ENCODE results near the gene RBM18.

RBM18 gene

GRCh38 chr9:122201641-122202040 lies 63.0 kb downstream of the RBM18 start:
- DNase-seq, result no peak

GRCh38 chr9:122200960-122201595 lies 63.6 kb downstream of the RBM18 start:
- DNase-seq, result no peak

GRCh38 chr9:122197882-122198281 lies 66.8 kb downstream of the RBM18 start:
- DNase-seq, result no peak

GRCh38 chr9:122197426-122197825 lies 67.2 kb downstream of the RBM18 start:
- DNase-seq, result no peak

GRCh38 chr9:122195875-122196274 lies 68.8 kb downstream of the RBM18 start:
- no peak for DNase-seq

GRCh38 chr9:122193651-122194050 lies 71.0 kb downstream of the RBM18 start:
- DNase-seq, result no peak

GRCh38 chr9:122192914-122193525 lies 71.6 kb downstream of the RBM18 start:
- DNase-seq, result no peak

- DNase-seq, result no peak
Measured at GRCh38 chr9:122192261-122192875, 72.3 kb downstream of the RBM18 start.

- DNase-seq, result peak; percentile 10
Measured at GRCh38 chr9:122191584-122191983, 73.1 kb downstream of the RBM18 start.

- DNase-seq, result no peak
Measured at GRCh38 chr9:122190597-122191381, 73.9 kb downstream of the RBM18 start.

- DNase-seq, result no peak
Measured at GRCh38 chr9:122188369-122188768, 76.3 kb downstream of the RBM18 start.

All from kidney glomerular epithelial cell (primary cell).